Ovary (tissue), 3 donors: Measurements from ENCODE around the gene BCL2L13.

Experiments
- EP300 ChIP-seq: sonication (generic); formaldehyde crosslinking; IDR thresholded peaks from one replicate; pipeline ENCODE4 v1.6.1; 2017; ENCODE audit warnings: antibody characterized with exemption
- POLR2A ChIP-seq: fragments of 450-650 bp; IDR thresholded peaks from one replicate; pipeline ENCODE4 v1.6.1; 2017; ENCODE audit warnings: antibody characterized with exemption, mild to moderate bottlenecking, moderate library complexity
- TF ChIP-seq, protein P1 (sequence below), 3 donors: fragments of 450-650 bp in 2 of 3; fragments of 200-600 bp in 1 of 3; IDR thresholded peaks; one replicate each; pipeline versions ENCODE4 v1.5.1 to v1.8.0; 2016 to 2022; ENCODE audit warnings: antibody characterized with exemption in 3 of 3, mild to moderate bottlenecking in 1 of 3
- donor health status: DM: no; HTN: no; CAD: no.

DNA sequence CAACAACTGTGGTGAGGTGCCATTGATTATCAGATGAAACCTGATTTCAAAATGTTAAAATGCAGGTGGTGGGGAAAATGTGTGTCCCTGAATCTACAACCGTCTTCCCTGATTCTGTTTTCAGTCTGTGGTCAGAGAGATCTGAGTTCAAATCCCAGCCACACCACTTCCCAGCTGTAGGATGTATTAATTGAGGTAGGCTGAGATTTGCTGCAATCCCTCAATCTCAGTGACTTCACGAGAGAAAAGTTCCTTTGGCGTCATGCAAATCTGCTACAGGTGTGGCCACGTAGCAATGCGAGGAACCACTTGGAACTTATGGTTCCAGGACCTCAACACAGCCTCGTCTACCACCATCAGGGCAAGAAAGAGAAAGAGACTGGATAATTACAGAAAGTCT is 56.2 kb downstream of the BCL2L13 start:
- TF ChIP-seq, protein P1, sequence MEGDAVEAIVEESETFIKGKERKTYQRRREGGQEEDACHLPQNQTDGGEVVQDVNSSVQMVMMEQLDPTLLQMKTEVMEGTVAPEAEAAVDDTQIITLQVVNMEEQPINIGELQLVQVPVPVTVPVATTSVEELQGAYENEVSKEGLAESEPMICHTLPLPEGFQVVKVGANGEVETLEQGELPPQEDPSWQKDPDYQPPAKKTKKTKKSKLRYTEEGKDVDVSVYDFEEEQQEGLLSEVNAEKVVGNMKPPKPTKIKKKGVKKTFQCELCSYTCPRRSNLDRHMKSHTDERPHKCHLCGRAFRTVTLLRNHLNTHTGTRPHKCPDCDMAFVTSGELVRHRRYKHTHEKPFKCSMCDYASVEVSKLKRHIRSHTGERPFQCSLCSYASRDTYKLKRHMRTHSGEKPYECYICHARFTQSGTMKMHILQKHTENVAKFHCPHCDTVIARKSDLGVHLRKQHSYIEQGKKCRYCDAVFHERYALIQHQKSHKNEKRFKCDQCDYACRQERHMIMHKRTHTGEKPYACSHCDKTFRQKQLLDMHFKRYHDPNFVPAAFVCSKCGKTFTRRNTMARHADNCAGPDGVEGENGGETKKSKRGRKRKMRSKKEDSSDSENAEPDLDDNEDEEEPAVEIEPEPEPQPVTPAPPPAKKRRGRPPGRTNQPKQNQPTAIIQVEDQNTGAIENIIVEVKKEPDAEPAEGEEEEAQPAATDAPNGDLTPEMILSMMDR (IDR thresholded peaks at IDR 0.05): no peak
- TF ChIP-seq POLR2A (no peak), EP300 (no peak)
